Trophoblast cell (in vitro differentiated cells and primary cell): ENCODE results near the gene RB1.

Experiments used
- DNase-seq, 2 donors: peaks; one replicate each; pipeline ENCODE4 v3.0.0-alpha.2; 2016
- H2AFZ ChIP-seq: 2 replicates; pipeline ENCODE4 v1.6.1; 2013; ENCODE audit warnings: low read length, moderate library complexity, mild to moderate bottlenecking; ENCODE audit not compliant: insufficient read depth, poor library complexity
- H2AK5ac ChIP-seq: 2 replicates; pipeline ENCODE4 v1.6.1; 2013; ENCODE audit warnings: mild to moderate bottlenecking, low read length
- H2BK120ac ChIP-seq: 2 replicates; pipeline ENCODE4 v1.6.1; 2013; ENCODE audit warnings: low read length, mild to moderate bottlenecking, moderate library complexity; ENCODE audit not compliant: insufficient read depth, poor library complexity
- H2BK12ac ChIP-seq: 2 replicates; pipeline ENCODE4 v1.6.1; 2013; ENCODE audit warnings: mild to moderate bottlenecking, low read length, moderate library complexity
- H2BK5ac ChIP-seq: 2 replicates; pipeline ENCODE4 v1.6.1; 2013; ENCODE audit warnings: low read length, low read depth, moderate library complexity, mild to moderate bottlenecking; ENCODE audit not compliant: poor library complexity
- H3K14ac ChIP-seq: 2 replicates; pipeline ENCODE4 v1.6.1; 2013; ENCODE audit warnings: mild to moderate bottlenecking, low read length
- H3K18ac ChIP-seq: 2 replicates; pipeline ENCODE4 v1.6.1; 2013; ENCODE audit warnings: mild to moderate bottlenecking, low read length
- H3K23ac ChIP-seq: 2 replicates; pipeline ENCODE4 v1.6.1; 2013; ENCODE audit warnings: low read length
- H3K27ac ChIP-seq: 2 replicates; pipeline ENCODE4 v1.5.1; 2013; ENCODE audit warnings: low read depth, mild to moderate bottlenecking, inconsistent platforms, low read length, moderate library complexity
- H3K27me3 ChIP-seq: 2 replicates; pipeline ENCODE4 v1.6.1; 2013; ENCODE audit warnings: inconsistent platforms, mild to moderate bottlenecking, low read length, moderate library complexity; ENCODE audit not compliant: insufficient read depth
- H3K36me3 ChIP-seq, 2 experiments: 1 replicate in 1 of 2; 2 replicates in 1 of 2; pipeline ENCODE4 v1.6.1; 2013; ENCODE audit warnings: low read length in 2 of 2, mild to moderate bottlenecking in 2 of 2, moderate library complexity in 1 of 2; ENCODE audit not compliant: insufficient read depth in 2 of 2, control insufficient read depth in 1 of 2
- H3K4ac ChIP-seq: 2 replicates; pipeline ENCODE4 v1.6.1; 2013; ENCODE audit warnings: low read depth, mild to moderate bottlenecking, low read length, moderate library complexity
- H3K4me1 ChIP-seq, 2 experiments: 1 replicate in 1 of 2; 2 replicates in 1 of 2; pipeline ENCODE4 v1.6.1; 2013; ENCODE audit warnings: low read length in 2 of 2, mild to moderate bottlenecking in 2 of 2, moderate library complexity in 1 of 2; ENCODE audit not compliant: insufficient read depth in 2 of 2, control insufficient read depth in 1 of 2
- H3K4me2 ChIP-seq: 2 replicates; pipeline ENCODE4 v1.6.1; 2013; ENCODE audit warnings: inconsistent platforms, mild to moderate bottlenecking, low read length, moderate library complexity
- H3K4me3 ChIP-seq: 2 replicates; pipeline ENCODE4 v1.5.1; 2013; ENCODE audit warnings: mild to moderate bottlenecking, low read depth, low read length, inconsistent platforms
- H3K79me1 ChIP-seq: one replicate; pipeline ENCODE4 v1.6.1; 2013; ENCODE audit warnings: low read length
- H3K79me2 ChIP-seq: 2 replicates; pipeline ENCODE4 v1.6.1; 2013; ENCODE audit warnings: low read length, mild to moderate bottlenecking; ENCODE audit not compliant: control insufficient read depth, insufficient read depth, poor library complexity
- H3K9ac ChIP-seq: 2 replicates; pipeline ENCODE4 v1.6.1; 2013; ENCODE audit warnings: mild to moderate bottlenecking, low read length
- H3K9me3 ChIP-seq: 2 replicates; pipeline ENCODE4 v1.6.1; 2013; ENCODE audit warnings: low read depth, mild to moderate bottlenecking, control low read depth, inconsistent platforms, low read length; ENCODE audit not compliant: insufficient read depth
- H4K12ac ChIP-seq: 2 replicates; pipeline ENCODE4 v1.6.1; 2013; ENCODE audit warnings: low read depth, mild to moderate bottlenecking, low read length, moderate library complexity
- H4K8ac ChIP-seq: 2 replicates; pipeline ENCODE4 v1.6.1; 2013; ENCODE audit warnings: low read depth, mild to moderate bottlenecking, low read length, moderate library complexity
- H4K91ac ChIP-seq: one replicate; pipeline ENCODE4 v1.6.1; 2013; ENCODE audit warnings: low read depth, mild to moderate bottlenecking, low read length, moderate library complexity
- WGBS: extraction: QIAGEN DNeasy Blood & Tissue Kit; methylation state at CpG from one replicate; pipeline ENCODE4 v1.1.7; 2013; ENCODE audit warnings: missing lambda C conversion rate; ENCODE audit not compliant: insufficient read length, insufficient coverage; ENCODE audit errors: extremely low coverage; 5-methylcytosine and 5-hydroxymethylcytosine counted together

The RB1 gene

GRCh38 chr13:48295271-48295670 is 8.3 kb upstream of the RB1 start:
- no peaks in the 10 kb centered on the region for H3K27me3 ChIP-seq
- no peak overlapping the region for H3K14ac ChIP-seq
- DNase-seq = peak; percentile 78 to 81
- H3K23ac ChIP-seq = no peak overlapping the region
- peaks cover 0 to 4% of the 10 kb centered on the region in 2 experiments for H3K4me1 ChIP-seq
- H2BK5ac ChIP-seq = no peak overlapping the region
- no peaks in the 10 kb centered on the region for H3K79me2 ChIP-seq
- H2BK120ac ChIP-seq = no peak overlapping the region
- no peak overlapping the region for H3K18ac ChIP-seq
- no peak overlapping the region for H3K4me3 ChIP-seq
- H3K27ac ChIP-seq = no peak overlapping the region
- H3K79me1 ChIP-seq = peaks cover 2% of the 10 kb centered on the region
- H3K4ac ChIP-seq = no peak overlapping the region
- H3K9ac ChIP-seq = no peak overlapping the region
- no peak overlapping the region for H4K91ac ChIP-seq
- H2AK5ac ChIP-seq = no peak overlapping the region
- no peaks in the 10 kb centered on the region for H3K9me3 ChIP-seq
- no CpG with 5 or more reads among the region's 1 CpG for WGBS
- H2AFZ ChIP-seq = no peak overlapping the region
- no peak overlapping the region for H4K8ac ChIP-seq
- no peak overlapping the region for H2BK12ac ChIP-seq
- H3K4me2 ChIP-seq = no peak overlapping the region
- no peaks in the 10 kb centered on the region for H3K36me3 ChIP-seq
- no peak overlapping the region for H4K12ac ChIP-seq

DNA sequence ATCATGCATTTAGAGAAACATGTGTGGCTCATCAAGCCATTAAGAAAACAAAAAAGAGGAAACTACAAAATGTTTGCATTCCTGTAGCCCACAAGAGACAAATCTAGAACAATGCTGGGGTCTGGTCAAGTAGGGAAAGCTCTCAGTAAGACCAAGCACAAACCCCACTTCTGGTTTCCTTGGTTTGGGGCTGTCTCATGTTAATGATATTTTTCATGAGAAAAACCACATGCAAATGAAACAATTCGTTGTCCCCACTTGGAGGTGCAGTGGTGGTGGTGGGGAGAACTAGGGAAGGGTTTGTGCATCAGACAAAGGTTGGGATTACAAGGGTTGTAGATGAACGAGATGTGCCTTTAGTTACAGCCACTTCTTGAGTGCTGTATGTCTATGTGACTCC is 7.0 kb upstream of the RB1 start:
- no peaks in the 10 kb centered on the region for H3K36me3 ChIP-seq
- no peak overlapping the region for H2BK5ac ChIP-seq
- no peak for DNase-seq
- no peak overlapping the region for H3K9ac ChIP-seq
- peaks cover 0 to 4% of the 10 kb centered on the region in 2 experiments for H3K4me1 ChIP-seq
- no peak overlapping the region for H3K27ac ChIP-seq
- no peak overlapping the region for H3K4ac ChIP-seq
- no peaks in the 10 kb centered on the region for H3K27me3 ChIP-seq
- no peaks in the 10 kb centered on the region for H3K9me3 ChIP-seq
- no peak overlapping the region for H3K4me2 ChIP-seq
- H3K23ac ChIP-seq = no peak overlapping the region
- H4K91ac ChIP-seq = no peak overlapping the region
- no peak overlapping the region for H2AFZ ChIP-seq
- WGBS = no CpG with 5 or more reads among the region's 2 CpGs
- H4K8ac ChIP-seq = no peak overlapping the region
- H3K79me2 ChIP-seq = no peaks in the 10 kb centered on the region
- no peak overlapping the region for H3K14ac ChIP-seq
- H3K18ac ChIP-seq = no peak overlapping the region
- no peak overlapping the region for H4K12ac ChIP-seq
- no peak overlapping the region for H2BK120ac ChIP-seq
- peaks cover 2% of the 10 kb centered on the region for H3K79me1 ChIP-seq
- no peak overlapping the region for H3K4me3 ChIP-seq
- H2BK12ac ChIP-seq = no peak overlapping the region
- H2AK5ac ChIP-seq = no peak overlapping the region

GRCh38 chr13:48297131-48297786 is 6.3 kb upstream of the RB1 start:
- Histone ChIP-seq H3K79me1 (peaks cover 2% of the 10 kb centered on the region), H2AK5ac (no peak overlapping the region), H3K4me2 (no peak overlapping the region), H2BK5ac (no peak overlapping the region), H3K4me1 (peaks cover 0 to 4% of the 10 kb centered on the region in 2 experiments), H3K9me3 (no peaks in the 10 kb centered on the region), H2AFZ (no peak overlapping the region), H4K91ac (no peak overlapping the region), H3K9ac (no peak overlapping the region), H3K23ac (no peak overlapping the region), H4K12ac (no peak overlapping the region), H3K79me2 (no peaks in the 10 kb centered on the region), H2BK12ac (no peak overlapping the region), H3K4ac (no peak overlapping the region), H3K27me3 (no peaks in the 10 kb centered on the region), H3K36me3 (no peaks in the 10 kb centered on the region), H3K14ac (no peak overlapping the region), H2BK120ac (no peak overlapping the region), H3K4me3 (no peak overlapping the region), H4K8ac (no peak overlapping the region), H3K18ac (no peak overlapping the region), H3K27ac (no peak overlapping the region)
- WGBS = no CpG with 5 or more reads among the region's 4 CpGs
- peak; percentile 92 to 93 for DNase-seq

- Histone ChIP-seq H3K27me3 (no peaks in the 10 kb centered on the region), H3K4me3 (no peak overlapping the region), H3K4me1 (peaks cover 0 to 6% of the 10 kb centered on the region in 2 experiments), H3K36me3 (no peaks in the 10 kb centered on the region), H4K8ac (no peak overlapping the region), H2BK120ac (no peak overlapping the region), H3K9ac (no peak overlapping the region), H3K27ac (no peak overlapping the region), H3K79me1 (peaks cover 11% of the 10 kb centered on the region), H3K4me2 (no peak overlapping the region), H2AFZ (no peak overlapping the region), H2AK5ac (no peak overlapping the region), H3K18ac (no peak overlapping the region), H3K79me2 (peaks cover 8% of the 10 kb centered on the region), H4K91ac (no peak overlapping the region), H4K12ac (no peak overlapping the region), H2BK5ac (no peak overlapping the region), H3K14ac (no peak overlapping the region), H2BK12ac (no peak overlapping the region), H3K9me3 (no peaks in the 10 kb centered on the region), H3K4ac (no peak overlapping the region), H3K23ac (no peak overlapping the region)
- WGBS = no CpG with 5 or more reads among the region's 2 CpGs
- DNase-seq = no peak
These were observed 4.0 kb upstream of the RB1 start for GRCh38 chr13:48299591-48299990.
